K562 (cell line): ENCODE measurements around the gene MYL11. TPM values are rescaled to one million over a fixed set of nuclear protein-coding genes. Genes with fewer than 3 reads are reported as not detected.

Experiments
- ATAC-seq: fragments of 200-7000 bp; cut with Tn5 transposase; 3 replicates; pipeline ENCODE4 v1.9.1; 2020; ENCODE audit warnings: moderate library complexity
- BruUV-seq: library from RNA; stranded (reverse); fragments of 400-500 nt; replicated peaks from 2 replicates; lab custom pipeline; 2021; lab: Mats Ljungman, UMichigan
- CTCF ChIA-PET: fragments of 300-600 bp; formaldehyde crosslinking; extraction: SDS; loops from one replicate; lab custom pipeline; 2021; ENCODE audit warnings: low intra/inter-chr PET ratio; lab: Yijun Ruan, JAX
- POLR2A ChIA-PET: fragments of 300-600, 350-650 bp; sonication (Branson Sonifier 250); formaldehyde crosslinking; extraction: SDS; loops from one replicate; lab custom pipeline; 2021; ENCODE audit warnings: antibody characterized with exemption, inconsistent platforms; lab: Yijun Ruan, JAX
- DNase-seq, 4 experiments: peaks; one replicate each; pipeline versions ENCODE4 v3.0.0 to v3.0.0-alpha.2; 2011 to 2018; ENCODE audit warnings: low spot score in 3 of 4, mixed read lengths in 3 of 4; ENCODE audit errors: extremely low read depth in 1 of 4
- FAIRE-seq: peaks from 2 replicates; lab custom pipeline; 2011; peaks lifted over from hg19 to GRCh38; lab: Jason Lieb, UNC
- H2AFZ ChIP-seq: 2 replicates; pipeline ENCODE4 v1.6.0; 2011; ENCODE audit warnings: low read depth, low read length, control low read depth, inconsistent platforms
- H3K27ac ChIP-seq: fragments of 200-600 bp; 3 replicates; pipeline ENCODE4 v1.8.0; 2011; ENCODE audit warnings: low read depth, mild to moderate bottlenecking, control low read depth, inconsistent platforms, low read length, moderate library complexity, mixed read lengths; ENCODE audit errors: extremely low read depth
- H3K27me3 ChIP-seq, 2 experiments: fragments of 300-600 bp in 1 of 2; 2 replicates in 1 of 2; 3 replicates in 1 of 2; pipeline versions ENCODE4 v1.6.0 to v1.8.0; 2011; ENCODE audit warnings: inconsistent platforms in 2 of 2, low read length in 2 of 2, mild to moderate bottlenecking in 1 of 2, mixed read lengths in 1 of 2, moderate library complexity in 1 of 2; ENCODE audit not compliant: control insufficient read depth in 2 of 2, insufficient read depth in 2 of 2
- H3K36me3 ChIP-seq: fragments of 300-600 bp; 3 replicates; pipeline ENCODE4 v1.8.0; 2011; ENCODE audit warnings: mild to moderate bottlenecking, low read length, inconsistent platforms; ENCODE audit not compliant: control insufficient read depth, insufficient read depth
- H3K4me1 ChIP-seq, 2 experiments: fragments of 200-600 bp in 1 of 2; replicated peaks in 1 of 2; 2 replicates in 1 of 2; 3 replicates in 1 of 2; pipeline versions ENCODE4 v1.5.1 to v1.8.0; 2011; ENCODE audit warnings: inconsistent platforms in 2 of 2, low read length in 2 of 2, mild to moderate bottlenecking in 1 of 2, mixed read lengths in 1 of 2, moderate library complexity in 1 of 2; ENCODE audit not compliant: control insufficient read depth in 2 of 2, insufficient read depth in 2 of 2
- H3K4me2 ChIP-seq: 2 replicates; pipeline ENCODE4 v1.6.1; 2011; ENCODE audit warnings: low read length, control low read depth, inconsistent platforms, mixed read lengths; ENCODE audit not compliant: insufficient read depth
- H3K4me3 ChIP-seq: fragments of 200-600 bp; sonication (generic), shearing (Covaris generic); 2 replicates; pipeline ENCODE4 v1.5.1; 2016; ENCODE audit warnings: control low read depth, inconsistent platforms
- H3K79me2 ChIP-seq: fragments of 200-600 bp; 3 replicates; pipeline ENCODE4 v1.8.0; 2011; ENCODE audit warnings: low read length, inconsistent platforms; ENCODE audit not compliant: control insufficient read depth, insufficient read depth
- H3K9ac ChIP-seq, 2 experiments: 2 replicates each; pipeline versions ENCODE4 v1.6.0 to v1.6.1; 2011; ENCODE audit warnings: low read depth in 2 of 2, low read length in 2 of 2, control low read depth in 1 of 2, inconsistent platforms in 1 of 2, mild to moderate bottlenecking in 1 of 2, mixed read lengths in 1 of 2; ENCODE audit not compliant: insufficient read depth in 1 of 2
- H3K9me1 ChIP-seq: one replicate; pipeline ENCODE4 v1.6.0; 2011; ENCODE audit warnings: inconsistent platforms, mild to moderate bottlenecking, low read length, moderate library complexity; ENCODE audit not compliant: control insufficient read depth, insufficient read depth
- H3K9me3 ChIP-seq: replicated peaks from 2 replicates; pipeline ENCODE4 v1.5.1; 2011; ENCODE audit warnings: low read depth, low read length, inconsistent platforms; ENCODE audit not compliant: control insufficient read depth, insufficient read depth
- H4K20me1 ChIP-seq: replicated peaks from 2 replicates; pipeline ENCODE4 v1.6.1; 2011; ENCODE audit warnings: low read length, inconsistent platforms, mixed read lengths; ENCODE audit not compliant: control insufficient read depth, insufficient read depth
- CBX1 ChIP-seq: sonication (generic); IDR thresholded peaks from 2 replicates; pipeline ENCODE4 v1.6.1; 2016; ENCODE audit warnings: antibody characterized with exemption, low read depth, mild to moderate bottlenecking
- CREM ChIP-seq: IDR thresholded peaks from 2 replicates; pipeline ENCODE4 v1.6.1; 2014; ENCODE audit warnings: antibody characterized with exemption, low read depth
- DNMT1 ChIP-seq: fragments of 450-650 bp; IDR thresholded peaks from 2 replicates; pipeline ENCODE4 v1.6.1; 2016; ENCODE audit warnings: antibody characterized with exemption, mild to moderate bottlenecking
- ERF ChIP-seq: fragments of 450-650 bp; formaldehyde crosslinking; IDR thresholded peaks from 2 replicates; pipeline ENCODE4 v1.4.0; 2020; ENCODE audit warnings: mild to moderate bottlenecking, mixed read lengths
- FOXA3 ChIP-seq, 2 experiments: fragments of 450-650 bp in 1 of 2; sonication (generic) in 1 of 2; formaldehyde crosslinking; IDR thresholded peaks in 1 of 2; conservative IDR thresholded peaks in 1 of 2; 2 replicates each; pipeline versions ENCODE4 v1.4.0 to v1.8.0; 2020 to 2022; ENCODE audit warnings: mild to moderate bottlenecking in 2 of 2, missing genetic modification reagents in 1 of 2
- FOXM1 ChIP-seq, 2 experiments: fragments of 450-650 bp in 1 of 2; sonication (generic) in 1 of 2; formaldehyde crosslinking in 1 of 2; IDR thresholded peaks; 2 replicates each; pipeline versions ENCODE4 v1.6.1 to v1.9.0; 2017 to 2022; ENCODE audit warnings: low read depth in 2 of 2, mild to moderate bottlenecking in 2 of 2, missing genetic modification reagents in 1 of 2, moderate library complexity in 1 of 2
- HCFC1 ChIP-seq: IDR thresholded peaks from 2 replicates; pipeline ENCODE4 v1.6.1; 2012; ENCODE audit warnings: low read depth, low read length, improper control_type of control experiment
- KDM5B ChIP-seq: fragments of 200-600 bp; sonication (generic); IDR thresholded peaks from 2 replicates; pipeline ENCODE4 v1.6.1; 2012; ENCODE audit warnings: low read depth, mild to moderate bottlenecking, moderate library complexity, low read length, control low read depth, inconsistent platforms; ENCODE audit not compliant: insufficient replicate concordance
- MBD2 ChIP-seq: sonication (generic); IDR thresholded peaks from 2 replicates; pipeline ENCODE4 v1.6.1; 2016; ENCODE audit warnings: low read depth, borderline replicate concordance
- SPI1 ChIP-seq: IDR thresholded peaks from 2 replicates; pipeline ENCODE4 v1.6.1; 2011; ENCODE audit warnings: low read depth, low read length, control low read depth, borderline replicate concordance
- THRAP3 ChIP-seq: fragments of 450-650 bp; IDR thresholded peaks from 2 replicates; pipeline ENCODE4 v1.6.1; 2016; ENCODE audit warnings: mild to moderate bottlenecking, inconsistent platforms, borderline replicate concordance
- THRB ChIP-seq: fragments of 450-650 bp; formaldehyde crosslinking; conservative IDR thresholded peaks from 2 replicates; pipeline ENCODE4 v1.4.0; 2022; ENCODE audit warnings: mild to moderate bottlenecking, missing genetic modification characterization
- ZC3H4 ChIP-seq: sonication (generic); formaldehyde crosslinking; IDR thresholded peaks from 2 replicates; pipeline ENCODE4 v1.9.0; 2021; ENCODE audit warnings: missing genetic modification reagents, borderline replicate concordance
- ZNF431 ChIP-seq: sonication (generic); formaldehyde crosslinking; IDR thresholded peaks from 2 replicates; pipeline ENCODE4 v1.8.0; 2022; ENCODE audit warnings: mild to moderate bottlenecking, missing genetic modification reagents
- ZNF764 ChIP-seq: fragments of 250-450 bp; sonication (Bioruptor Pico); IDR thresholded peaks from 2 replicates; pipeline ENCODE4 v1.4.0; 2020; ENCODE audit warnings: low read depth, mild to moderate bottlenecking, moderate library complexity
- ZNF766 ChIP-seq: fragments of 200-800 bp; sonication (Bioruptor generic); conservative IDR thresholded peaks from 2 replicates; pipeline ENCODE4 v1.6.1; 2016; ENCODE audit warnings: missing genetic modification characterization, missing compliant biosample characterization
- WGBS: fragments of 100-300 bp; shearing (Covaris generic); methylation state at CpG from one replicate; pipeline ENCODE4 v1.1.6; 2016; ENCODE audit warnings: low coverage, mixed read lengths; ENCODE audit not compliant: insufficient coverage; ENCODE audit errors: missing lambda C conversion rate; 5-methylcytosine and 5-hydroxymethylcytosine counted together
- in situ Hi-C: fragments of 300-500 bp; cut with MboI; formaldehyde crosslinking; loops from 4 replicates; pipeline ENCODE4 v1.15.0; 2018; ENCODE audit warnings: inconsistent platforms, mixed read lengths
- intact Hi-C: fragments of 100-400 bp; cut with micrococcal nuclease; formaldehyde crosslinking; loops from 2 replicates; pipeline ENCODE4 v1.14.2; 2022
- polyA plus RNA-seq, 8 experiments: library from polyadenylated mRNA; depleted of rRNA in 4 of 8; stranded (reverse) in 5 of 8; unstranded in 3 of 8; fragments of >200 nt; fragmentation: Nextera tagmentation in 2 of 8; fragmentation: Illumina TruSeq in 1 of 8; extraction: Ambion mirVana in 2 of 8; extraction: Trizol in 1 of 8; gene quantifications; 2 replicates each; pipeline versions ENCODE4 v1.2.1 to v1.2.3, GENCODE V29; 2011 to 2014; ENCODE audit warnings: inconsistent platforms in 1 of 8, missing spikeins in 1 of 8
- total RNA-seq, 7 experiments: library from RNA; depleted of rRNA in 6 of 7; stranded (reverse); fragments of >200 nt in 6 of 7; fragmentation: Illumina TruSeq in 2 of 7; extraction: Trizol in 2 of 7; gene quantifications; 2 replicates each; pipeline versions ENCODE4 v1.2.1 to v1.2.3, GENCODE V29; 2011 to 2021; ENCODE audit warnings: low replicate concordance in 1 of 7
- TF ChIP-seq, protein P1 (sequence below), 2 experiments: IDR thresholded peaks in 1 of 2; conservative IDR thresholded peaks in 1 of 2; 2 replicates each; pipeline ENCODE4 v1.6.1; 2016; ENCODE audit warnings: low read depth in 2 of 2, mild to moderate bottlenecking in 1 of 2, missing compliant biosample characterization in 1 of 2, missing genetic modification characterization in 1 of 2, moderate library complexity in 1 of 2

The MYL11 gene
- total and polyA plus RNA-seq, 9 of the 15 experiments (the other 6 are each of a cell fraction or from before 2014, with no cell fraction given), result 0.31 to 1.5 (median 0.73) TPM; not detected in 4

DNA sequence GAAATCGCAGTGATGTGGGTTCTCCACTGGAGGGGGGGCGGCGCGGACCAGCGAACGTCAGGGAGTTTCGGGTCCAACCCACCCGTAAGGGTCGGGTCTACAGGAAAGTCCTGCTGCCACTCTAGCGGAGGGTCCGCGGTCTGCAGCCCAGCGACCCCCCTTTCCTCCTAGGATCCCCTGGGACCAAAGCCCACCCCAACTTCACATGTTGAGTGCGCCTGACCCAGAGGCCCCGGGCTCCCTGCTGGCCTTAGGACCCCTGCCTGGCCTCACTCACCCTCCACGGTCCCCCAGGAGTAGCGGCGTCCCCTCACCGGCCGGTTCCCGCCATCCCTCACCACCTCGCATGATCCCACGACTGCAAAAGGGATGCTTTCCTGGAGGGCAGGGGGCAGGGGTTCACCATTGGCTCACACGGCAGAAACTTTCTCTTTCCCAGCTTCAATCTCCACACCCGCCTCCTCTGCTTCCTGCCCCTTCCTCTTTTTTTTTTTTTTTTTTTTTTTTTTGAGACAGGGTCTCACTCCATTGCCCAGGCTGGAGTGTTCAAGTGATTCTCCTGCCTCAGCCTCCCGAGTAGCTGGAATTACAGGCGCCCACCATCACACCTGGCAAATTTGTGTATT is 4.7 kb downstream of the MYL11 start:
- no peaks in the 10 kb centered on the region for H3K9me1 ChIP-seq
- POLR2A ChIA-PET, result interaction anchor here (1.6 kb wide), 1 partner anchor 14 kb away, joined by 5 read pairs; no protein-coding TSS in a partner anchor
- FAIRE-seq (no peak), DNase-seq (peak in 1 of 4 experiments; percentile 11), ATAC-seq (no peak)
- peak overlapping the region; percentile 71 for H2AFZ ChIP-seq
- CTCF ChIA-PET, result no interaction called here
- intact Hi-C loops (loop anchor here (10.0 kb wide), 1 partner anchor 314 kb away; the partner anchor contains the start of gene ALDOA), in situ Hi-C loops (no loop called here)
- peaks cover 7% of the 10 kb centered on the region; the same call in 1 of the 3 replicates for H3K36me3 ChIP-seq
- H3K27me3 ChIP-seq, result no peaks in the 10 kb centered on the region
- WGBS, result 30% methylated on average over 18 of the region's 27 CpGs
- peaks cover 46 to 62% of the 10 kb centered on the region in 2 experiments for H3K4me1 ChIP-seq
- H3K27ac ChIP-seq, result peak overlapping the region; percentile 83
- H4K20me1 ChIP-seq, result no peaks in the 10 kb centered on the region
- H3K9me3 ChIP-seq, result no peaks in the 10 kb centered on the region
- H3K9ac ChIP-seq, result peak overlapping the region; percentile 66 to 95
- BruUV-seq, result TSS peak; percentile 67
- peaks cover 16% of the 10 kb centered on the region for H3K79me2 ChIP-seq
- peak overlapping the region; percentile 55 for H3K4me3 ChIP-seq
- peak overlapping the region; percentile 83 for H3K4me2 ChIP-seq
- no peak for TF ChIP-seq HCFC1
- TF ChIP-seq KDM5B, result peak; percentile 9
- TF ChIP-seq FOXA3 (CRISPR knock-in tag; conservative IDR thresholded peaks at IDR 0.05 in 1 of 2, IDR thresholded peaks at IDR 0.05 in 1 of 2), result 0 out of 4 replicates have a peak, but pooled peaks of 1 of the 2 experiments have one; percentile 11
- 0 out of 2 replicates have a peak, but pooled peaks have one; percentile 1 for TF ChIP-seq CREM
- no peak for TF ChIP-seq THRAP3
- TF ChIP-seq ZNF431 (CRISPR knock-in tag), result 0 out of 2 replicates have a peak, but pooled peaks have one; percentile 9
- no peak for TF ChIP-seq FOXM1 (IDR thresholded peaks at IDR 0.05; ENCODE audit: low read depth)
- TF ChIP-seq FOXM1 (CRISPR knock-in tag; IDR thresholded peaks at IDR 0.05; ENCODE audit: low read depth), result no peak
- peak; percentile 33; the same call in 1 of the 2 replicates for TF ChIP-seq MBD2
- TF ChIP-seq, protein P1, sequence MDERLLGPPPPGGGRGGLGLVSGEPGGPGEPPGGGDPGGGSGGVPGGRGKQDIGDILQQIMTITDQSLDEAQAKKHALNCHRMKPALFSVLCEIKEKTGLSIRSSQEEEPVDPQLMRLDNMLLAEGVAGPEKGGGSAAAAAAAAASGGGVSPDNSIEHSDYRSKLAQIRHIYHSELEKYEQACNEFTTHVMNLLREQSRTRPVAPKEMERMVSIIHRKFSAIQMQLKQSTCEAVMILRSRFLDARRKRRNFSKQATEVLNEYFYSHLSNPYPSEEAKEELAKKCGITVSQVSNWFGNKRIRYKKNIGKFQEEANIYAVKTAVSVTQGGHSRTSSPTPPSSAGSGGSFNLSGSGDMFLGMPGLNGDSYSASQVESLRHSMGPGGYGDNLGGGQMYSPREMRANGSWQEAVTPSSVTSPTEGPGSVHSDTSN (CRISPR knock-in tag; IDR thresholded peaks at IDR 0.05; ENCODE audit: low read depth), result no peak
- TF ChIP-seq, protein P1 (tag; conservative IDR thresholded peaks at IDR 0.05; ENCODE audit: low read depth), result no peak
- TF ChIP-seq ZNF766 (CRISPR knock-in tag), result no peak
- TF ChIP-seq DNMT1, result no peak
- 0 out of 2 replicates have a peak, but pooled peaks have one; percentile 30 for TF ChIP-seq SPI1
- TF ChIP-seq THRB, result no peak
- 0 out of 2 replicates have a peak, but pooled peaks have one; percentile 39 for TF ChIP-seq ZC3H4 (CRISPR knock-in tag)
- no peak for TF ChIP-seq CBX1
- TF ChIP-seq ZNF764 (CRISPR knock-in tag), result no peak
- TF ChIP-seq ERF (CRISPR knock-in tag), result 0 out of 2 replicates have a peak, but pooled peaks have one; percentile 72
